Nephron progenitor cell (in vitro differentiated cells): ENCODE results near the gene CST9L.

Experiments
- DNase-seq: peaks from one replicate; pipeline ENCODE4 v3.0.0; 2021
- H3K27ac Mint-ChIP-seq: 2 replicates; pipeline ENCODE4 v1.8.0; 2021; ENCODE audit warnings: mild to moderate bottlenecking, moderate library complexity, mixed read lengths
- H3K27me3 Mint-ChIP-seq: 2 replicates; pipeline ENCODE4 v1.8.0; 2021; ENCODE audit warnings: mild to moderate bottlenecking, low read depth, mixed read lengths; ENCODE audit not compliant: poor library complexity
- H3K36me3 Mint-ChIP-seq: 2 replicates; pipeline ENCODE4 v1.8.0; 2021; ENCODE audit warnings: low read depth, mixed read lengths
- H3K4me1 Mint-ChIP-seq: 2 replicates; pipeline ENCODE4 v1.8.0; 2021; ENCODE audit warnings: mixed read lengths
- H3K4me3 Mint-ChIP-seq: 2 replicates; pipeline ENCODE4 v1.8.0; 2021; ENCODE audit warnings: mild to moderate bottlenecking, moderate library complexity, mixed read lengths
- H3K9me3 Mint-ChIP-seq: 2 replicates; pipeline ENCODE4 v1.8.0; 2021; ENCODE audit warnings: mild to moderate bottlenecking, moderate library complexity, mixed read lengths
- TF ChIP-seq, protein P1 (sequence below): fragments of 200-600 bp; sonication (generic); IDR thresholded peaks from 2 replicates; pipeline ENCODE4 v1.5.0; 2021; ENCODE audit warnings: antibody characterized with exemption

The CST9L gene

DNA sequence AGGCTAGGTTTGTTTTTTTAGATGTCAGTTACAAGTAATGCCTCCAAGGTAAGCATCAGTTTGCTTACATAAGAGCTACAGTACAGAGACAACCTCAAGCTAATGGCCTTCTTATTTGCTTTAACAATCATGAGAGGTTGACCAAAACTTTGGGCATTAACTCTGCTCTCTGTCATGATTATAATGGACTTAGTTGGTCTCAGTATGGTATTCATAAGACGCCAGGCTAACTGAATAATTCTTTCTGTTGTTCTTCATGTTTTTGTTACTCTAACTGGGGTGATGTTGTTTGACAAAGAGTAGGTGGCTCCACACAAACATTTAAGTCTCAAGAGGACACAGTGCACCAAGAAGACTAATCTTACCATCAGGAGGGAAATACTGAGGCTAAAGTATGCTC, 27.7 kb upstream of the CST9L start:
- Mint-ChIP-seq H3K9me3 (peaks cover 6% of the 10 kb centered on the region), H3K36me3 (no peaks in the 10 kb centered on the region), H3K4me3 (no peak overlapping the region), H3K27ac (no peak overlapping the region), H3K4me1 (peaks cover 6% of the 10 kb centered on the region), H3K27me3 (no peaks in the 10 kb centered on the region)
- TF ChIP-seq, protein P1, sequence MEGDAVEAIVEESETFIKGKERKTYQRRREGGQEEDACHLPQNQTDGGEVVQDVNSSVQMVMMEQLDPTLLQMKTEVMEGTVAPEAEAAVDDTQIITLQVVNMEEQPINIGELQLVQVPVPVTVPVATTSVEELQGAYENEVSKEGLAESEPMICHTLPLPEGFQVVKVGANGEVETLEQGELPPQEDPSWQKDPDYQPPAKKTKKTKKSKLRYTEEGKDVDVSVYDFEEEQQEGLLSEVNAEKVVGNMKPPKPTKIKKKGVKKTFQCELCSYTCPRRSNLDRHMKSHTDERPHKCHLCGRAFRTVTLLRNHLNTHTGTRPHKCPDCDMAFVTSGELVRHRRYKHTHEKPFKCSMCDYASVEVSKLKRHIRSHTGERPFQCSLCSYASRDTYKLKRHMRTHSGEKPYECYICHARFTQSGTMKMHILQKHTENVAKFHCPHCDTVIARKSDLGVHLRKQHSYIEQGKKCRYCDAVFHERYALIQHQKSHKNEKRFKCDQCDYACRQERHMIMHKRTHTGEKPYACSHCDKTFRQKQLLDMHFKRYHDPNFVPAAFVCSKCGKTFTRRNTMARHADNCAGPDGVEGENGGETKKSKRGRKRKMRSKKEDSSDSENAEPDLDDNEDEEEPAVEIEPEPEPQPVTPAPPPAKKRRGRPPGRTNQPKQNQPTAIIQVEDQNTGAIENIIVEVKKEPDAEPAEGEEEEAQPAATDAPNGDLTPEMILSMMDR = no peak
- no peak for DNase-seq

DNA sequence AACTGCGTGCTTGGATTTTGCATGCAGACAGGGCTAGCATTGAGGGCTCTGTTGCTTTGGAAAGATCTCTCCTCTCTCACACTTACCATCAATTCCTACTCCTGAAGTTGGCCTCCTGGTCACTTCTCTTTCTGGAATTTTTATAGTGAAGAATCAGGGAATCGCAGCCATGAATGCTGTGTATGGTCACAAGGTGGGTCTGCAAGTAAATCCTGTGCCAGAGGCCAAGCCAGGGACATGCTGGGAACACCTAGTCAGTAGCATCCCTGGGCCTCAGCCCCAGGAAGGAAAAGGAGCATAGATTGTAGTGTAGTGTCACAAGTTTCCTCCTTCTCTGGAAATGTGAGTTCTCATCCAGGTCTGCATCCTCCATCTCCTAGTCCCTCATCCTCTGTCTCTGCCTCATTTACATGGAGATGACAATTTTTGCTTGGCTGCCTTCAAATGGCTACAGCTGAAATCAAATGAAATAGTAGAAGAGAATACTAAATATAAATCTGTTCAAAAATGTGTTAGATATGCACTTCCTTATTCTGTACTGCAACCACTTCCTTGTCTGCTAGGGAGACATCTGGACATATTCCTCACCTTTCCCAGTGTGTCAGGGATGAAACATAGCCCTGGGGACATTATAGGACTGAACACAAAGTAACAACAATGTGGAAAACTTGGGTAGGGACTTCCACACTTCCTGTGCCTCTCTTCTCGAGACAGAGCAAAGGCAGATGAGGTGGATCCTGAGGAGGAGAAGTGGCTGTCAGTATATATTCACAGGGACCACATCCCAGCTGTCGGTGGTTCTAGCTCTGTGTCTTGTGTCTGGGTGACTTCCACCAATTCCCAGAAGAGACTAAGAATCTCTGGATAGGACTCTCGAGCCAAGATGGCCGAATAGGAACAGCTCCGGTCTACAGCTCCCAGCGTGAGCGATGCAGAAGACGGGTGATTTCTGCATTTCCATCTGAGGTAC, 20.4 kb upstream of the CST9L start:
- H3K4me3 Mint-ChIP-seq = peak overlapping the region; percentile 42

DNA sequence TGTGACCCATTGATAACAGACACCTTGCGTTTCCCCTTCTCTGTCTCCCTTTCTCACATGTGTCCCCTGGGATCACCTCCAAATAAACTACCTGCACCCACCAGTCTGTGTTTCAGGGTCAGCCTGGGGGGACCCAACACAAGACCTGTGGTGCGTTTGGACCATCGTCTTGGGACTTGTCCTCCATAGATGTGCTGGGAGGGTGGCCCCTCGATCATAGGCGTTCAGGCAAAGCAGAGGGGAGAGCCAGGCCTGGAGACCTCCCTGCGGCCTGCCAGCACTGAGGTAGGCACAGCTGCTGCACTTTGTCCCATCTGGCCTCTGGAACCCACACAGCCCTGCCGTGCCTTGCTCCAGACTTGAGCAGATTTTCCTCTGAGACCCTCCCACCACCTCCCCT, 19.3 kb upstream of the CST9L start:
- H3K27ac Mint-ChIP-seq = no peak overlapping the region
- peaks cover 7% of the 10 kb centered on the region for H3K4me1 Mint-ChIP-seq
- no peak for DNase-seq
- peaks cover 14% of the 10 kb centered on the region for H3K9me3 Mint-ChIP-seq
- H3K4me3 Mint-ChIP-seq = no peak overlapping the region
- H3K36me3 Mint-ChIP-seq = peaks cover 6% of the 10 kb centered on the region
- peaks cover 3% of the 10 kb centered on the region for H3K27me3 Mint-ChIP-seq
- TF ChIP-seq, protein P1 = no peak

More for the DNA sequence above, 20.4 kb upstream of the CST9L start:
- Mint-ChIP-seq H3K4me1 (peaks cover 7% of the 10 kb centered on the region), H3K27me3 (peaks cover 3% of the 10 kb centered on the region), H3K9me3 (peaks cover 14% of the 10 kb centered on the region), H3K36me3 (peaks cover 6% of the 10 kb centered on the region), H3K27ac (no peak overlapping the region)
- TF ChIP-seq, protein P1 = no peak
- DNase-seq = no peak

DNA sequence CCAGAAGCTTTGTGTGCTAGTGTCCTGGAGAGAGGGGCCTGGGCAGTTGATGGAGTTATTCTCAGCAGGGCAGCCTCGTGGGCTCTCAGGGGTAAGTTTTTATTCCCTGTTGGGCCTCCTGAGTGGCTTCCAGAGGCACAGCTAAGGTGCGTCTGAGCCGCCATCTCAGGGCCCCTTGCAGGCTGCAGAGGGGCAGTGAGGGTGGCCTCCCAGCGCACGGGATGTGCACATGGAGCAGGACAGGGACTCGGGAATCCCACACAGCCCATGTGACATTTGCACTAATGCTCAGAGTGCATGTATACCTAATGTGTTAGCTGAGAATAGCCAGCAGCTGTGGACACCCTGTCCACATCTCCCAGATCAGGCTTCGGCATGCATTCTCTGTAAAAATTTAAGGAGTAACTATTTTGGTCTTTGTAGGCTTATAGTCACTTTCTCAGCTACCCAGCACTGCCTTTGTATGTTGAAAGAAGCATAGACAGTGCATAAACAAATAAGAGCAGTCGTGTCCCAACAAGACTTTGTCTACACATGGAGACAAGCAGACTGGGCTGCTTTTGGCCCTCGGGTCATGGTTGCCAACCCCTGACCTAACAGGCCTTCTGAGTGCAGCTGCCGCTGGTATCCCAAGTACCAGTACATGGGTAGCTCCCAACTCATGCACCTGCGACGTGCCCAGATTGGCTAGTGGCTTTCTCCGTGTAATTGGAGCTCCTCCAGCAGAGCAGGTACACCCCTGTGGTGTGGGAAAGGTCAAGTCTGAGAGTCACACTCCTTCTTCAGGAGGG, 18.6 kb upstream of the CST9L start:
- no peak for DNase-seq
- Mint-ChIP-seq H3K9me3 (peaks cover 19% of the 10 kb centered on the region), H3K27ac (no peak overlapping the region), H3K36me3 (peaks cover 6% of the 10 kb centered on the region), H3K4me3 (no peak overlapping the region), H3K4me1 (peaks cover 7% of the 10 kb centered on the region), H3K27me3 (peaks cover 3% of the 10 kb centered on the region)
- TF ChIP-seq, protein P1 = no peak

DNA sequence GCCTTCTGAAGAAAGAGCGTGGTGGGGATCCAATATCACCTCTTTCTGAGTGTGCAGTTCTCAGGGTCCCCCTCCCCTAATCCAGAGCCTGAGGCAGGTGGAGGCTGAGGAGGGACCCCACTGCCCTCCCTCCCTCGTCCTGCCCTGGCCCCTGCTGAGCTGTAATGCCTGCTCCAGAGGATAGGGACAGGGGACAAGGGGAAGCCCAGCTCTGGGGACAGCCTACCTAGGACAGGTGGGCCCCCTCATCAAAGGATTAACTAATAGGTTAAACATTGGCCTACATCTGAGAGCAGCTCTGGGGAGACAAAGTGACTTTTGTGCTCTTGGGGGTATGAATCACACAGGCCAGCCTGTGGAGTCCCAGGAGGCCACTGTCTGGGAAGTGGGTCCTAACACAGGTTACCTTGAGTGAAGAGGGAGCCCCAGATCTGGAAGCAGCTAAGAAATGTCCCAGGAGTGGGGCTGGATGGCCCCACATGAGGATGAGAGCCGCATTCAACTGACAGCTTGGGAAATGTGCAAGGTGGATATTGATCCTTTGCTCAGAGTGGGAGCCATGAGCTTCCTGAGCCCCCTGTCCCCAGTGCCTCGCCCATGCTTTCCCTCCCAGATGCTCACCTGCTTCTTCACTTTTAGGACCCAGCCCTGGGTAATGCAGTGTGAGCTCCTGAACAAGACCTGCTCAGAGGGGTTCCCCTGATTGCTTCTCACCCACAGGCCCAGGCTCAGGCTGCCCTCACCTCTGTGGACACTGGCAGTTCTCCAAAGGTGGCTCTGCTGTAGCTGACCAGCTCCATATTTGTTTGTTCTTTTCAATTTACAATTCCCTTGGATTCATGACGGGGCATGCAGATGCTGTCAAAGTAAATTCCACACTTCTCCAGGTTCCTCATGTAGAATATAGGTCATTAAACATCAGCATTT, 17.8 kb upstream of the CST9L start:
- peaks cover 23% of the 10 kb centered on the region for H3K9me3 Mint-ChIP-seq
- no peak overlapping the region for H3K27ac Mint-ChIP-seq
- peaks cover 9% of the 10 kb centered on the region for H3K36me3 Mint-ChIP-seq
- H3K4me1 Mint-ChIP-seq = peaks cover 7% of the 10 kb centered on the region
- H3K27me3 Mint-ChIP-seq = peaks cover 3% of the 10 kb centered on the region
- DNase-seq = no peak
- TF ChIP-seq, protein P1 = no peak
- H3K4me3 Mint-ChIP-seq = no peak overlapping the region
